ENCODE results near the gene NEDD4.
A peak's percentile ranks its signal among the peaks of the same experiment; 100 is the strongest.

NEDD4 gene

DNA sequence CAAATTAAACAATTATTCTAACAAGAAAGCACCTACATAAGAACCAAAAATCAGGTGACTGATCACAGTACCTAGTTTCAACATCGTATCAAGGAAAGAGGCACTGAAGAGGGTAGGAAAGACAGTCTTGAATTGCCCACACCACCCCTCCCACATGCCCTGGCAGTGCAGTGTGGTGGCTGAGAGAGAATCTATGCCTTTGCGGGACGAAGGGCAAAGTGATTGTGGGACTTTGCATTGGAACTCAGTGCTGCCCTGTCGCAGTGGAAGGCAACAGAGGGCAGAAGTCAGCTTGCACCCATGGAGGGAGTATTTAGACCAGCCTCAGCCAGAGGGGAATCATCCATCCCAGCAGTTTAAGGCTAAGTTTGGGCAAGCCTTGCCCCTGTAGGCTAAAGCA, 24.5 kb downstream of the NEDD4 start:
- TF ChIP-seq, protein P1, sequence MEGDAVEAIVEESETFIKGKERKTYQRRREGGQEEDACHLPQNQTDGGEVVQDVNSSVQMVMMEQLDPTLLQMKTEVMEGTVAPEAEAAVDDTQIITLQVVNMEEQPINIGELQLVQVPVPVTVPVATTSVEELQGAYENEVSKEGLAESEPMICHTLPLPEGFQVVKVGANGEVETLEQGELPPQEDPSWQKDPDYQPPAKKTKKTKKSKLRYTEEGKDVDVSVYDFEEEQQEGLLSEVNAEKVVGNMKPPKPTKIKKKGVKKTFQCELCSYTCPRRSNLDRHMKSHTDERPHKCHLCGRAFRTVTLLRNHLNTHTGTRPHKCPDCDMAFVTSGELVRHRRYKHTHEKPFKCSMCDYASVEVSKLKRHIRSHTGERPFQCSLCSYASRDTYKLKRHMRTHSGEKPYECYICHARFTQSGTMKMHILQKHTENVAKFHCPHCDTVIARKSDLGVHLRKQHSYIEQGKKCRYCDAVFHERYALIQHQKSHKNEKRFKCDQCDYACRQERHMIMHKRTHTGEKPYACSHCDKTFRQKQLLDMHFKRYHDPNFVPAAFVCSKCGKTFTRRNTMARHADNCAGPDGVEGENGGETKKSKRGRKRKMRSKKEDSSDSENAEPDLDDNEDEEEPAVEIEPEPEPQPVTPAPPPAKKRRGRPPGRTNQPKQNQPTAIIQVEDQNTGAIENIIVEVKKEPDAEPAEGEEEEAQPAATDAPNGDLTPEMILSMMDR (IDR thresholded peaks at IDR 0.05; ENCODE audit: poor library complexity, severe bottlenecking), result no peak
- Histone ChIP-seq H3K27me3 (ENCODE audit: insufficient read depth, poor library complexity, severe bottlenecking) (no peaks in the 10 kb centered on the region), H3K36me3 (ENCODE audit: low read depth) (peaks cover 13% of the 10 kb centered on the region), H3K4me1 (ENCODE audit: insufficient read depth, poor library complexity, severe bottlenecking) (no peaks in the 10 kb centered on the region), H3K27ac (ENCODE audit: poor library complexity, severe bottlenecking) (no peak overlapping the region), H3K9me3 (ENCODE audit: severe bottlenecking) (no peaks in the 10 kb centered on the region), H3K4me3 (ENCODE audit: severe bottlenecking) (no peak overlapping the region)
- ATAC-seq (ENCODE audit: low read depth) (no peak), DNase-seq (ENCODE audit: low spot score) (no peak)

- TF ChIP-seq, protein P1 (IDR thresholded peaks at IDR 0.05; ENCODE audit: poor library complexity, severe bottlenecking), result no peak
- no peak overlapping the region for H3K4me3 ChIP-seq (ENCODE audit: severe bottlenecking)
- H3K36me3 ChIP-seq (ENCODE audit: low read depth), result peaks cover 21% of the 10 kb centered on the region
- ATAC-seq (ENCODE audit: low read depth) (no peak), DNase-seq (ENCODE audit: low spot score) (no peak)
- H3K27ac ChIP-seq (ENCODE audit: poor library complexity, severe bottlenecking), result no peak overlapping the region
- no peaks in the 10 kb centered on the region for H3K4me1 ChIP-seq (ENCODE audit: insufficient read depth, poor library complexity, severe bottlenecking)
- H3K27me3 ChIP-seq (ENCODE audit: insufficient read depth, poor library complexity, severe bottlenecking), result no peaks in the 10 kb centered on the region
- H3K9me3 ChIP-seq (ENCODE audit: severe bottlenecking), result no peaks in the 10 kb centered on the region
Measured at GRCh38 chr15:55965091-55965490, 28.3 kb downstream of the NEDD4 start.

DNA sequence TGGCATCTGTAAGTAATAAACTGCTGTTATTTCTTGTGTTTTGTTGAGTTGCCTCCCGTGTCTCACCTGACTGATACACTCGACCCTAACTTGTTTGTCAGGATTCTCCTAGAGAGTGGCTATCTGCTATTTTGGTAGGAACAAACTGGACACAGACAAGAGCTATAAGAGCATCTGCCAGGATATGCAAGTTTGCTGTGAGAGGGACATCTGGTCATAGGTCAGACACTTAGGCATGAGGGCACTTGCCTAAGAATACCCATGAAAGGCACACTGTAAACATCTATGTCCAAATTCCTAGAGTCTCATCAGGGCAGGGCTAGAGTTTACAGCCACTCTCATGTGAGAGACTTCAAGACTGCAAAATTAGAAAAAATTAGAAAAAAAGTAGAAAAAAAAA, 32.5 kb downstream of the NEDD4 start:
- Histone ChIP-seq H3K9me3 (ENCODE audit: severe bottlenecking) (no peaks in the 10 kb centered on the region), H3K27me3 (ENCODE audit: insufficient read depth, poor library complexity, severe bottlenecking) (no peaks in the 10 kb centered on the region), H3K4me3 (ENCODE audit: severe bottlenecking) (no peak overlapping the region), H3K4me1 (ENCODE audit: insufficient read depth, poor library complexity, severe bottlenecking) (no peaks in the 10 kb centered on the region), H3K27ac (ENCODE audit: poor library complexity, severe bottlenecking) (no peak overlapping the region), H3K36me3 (ENCODE audit: low read depth) (peaks cover 34% of the 10 kb centered on the region)
- TF ChIP-seq, protein P1 (IDR thresholded peaks at IDR 0.05; ENCODE audit: poor library complexity, severe bottlenecking), result no peak
- 0 out of 3 replicates have a peak, but pooled peaks have one; percentile 31 for ATAC-seq (ENCODE audit: low read depth)
- DNase-seq (ENCODE audit: low spot score), result no peak

- H3K27ac ChIP-seq (ENCODE audit: poor library complexity, severe bottlenecking), result no peak overlapping the region
- DNase-seq (ENCODE audit: low spot score), result no peak
- ATAC-seq (ENCODE audit: low read depth), result peak; percentile 25; the same call in 1 of the 3 replicates
Measured at GRCh38 chr15:55959744-55960447, 33.5 kb downstream of the NEDD4 start.

More at GRCh38 chr15:55959744-55960447, 33.5 kb downstream of the NEDD4 start:
- Histone ChIP-seq H3K27me3 (ENCODE audit: insufficient read depth, poor library complexity, severe bottlenecking) (no peaks in the 10 kb centered on the region), H3K9me3 (ENCODE audit: severe bottlenecking) (no peaks in the 10 kb centered on the region), H3K36me3 (ENCODE audit: low read depth) (peaks cover 32% of the 10 kb centered on the region), H3K4me1 (ENCODE audit: insufficient read depth, poor library complexity, severe bottlenecking) (no peaks in the 10 kb centered on the region), H3K4me3 (ENCODE audit: severe bottlenecking) (no peak overlapping the region)
- TF ChIP-seq, protein P1 (IDR thresholded peaks at IDR 0.05; ENCODE audit: poor library complexity, severe bottlenecking), result no peak

All from RWPE2 (cell line).